SHP77 treated with DMSO at 0.1 percent for 48 hours (cell line): ENCODE data around the gene PSIP1.
A peak's percentile ranks its signal among the peaks of the same experiment; 100 is the strongest.
"Not testable (repeated sequence)": the region's sequence is repeated elsewhere in the genome, so short reads cannot be mapped to it uniquely, and the experiment has no call there.

Experiments
- DNase-seq: peaks from one replicate; lab custom pipeline; 2025; lab: John Stamatoyannopoulos, UW

The PSIP1 gene

GRCh38 chr9:15501803-15502202 is 9.0 kb downstream of the PSIP1 start:
- DNase-seq = no peak

GRCh38 chr9:15501179-15501578 is 9.6 kb downstream of the PSIP1 start:
- no peak for DNase-seq

- DNase-seq = no peak
These were observed 11.6 kb downstream of the PSIP1 start for GRCh38 chr9:15499139-15499538.

- no peak for DNase-seq
These were observed 12.3 kb downstream of the PSIP1 start for GRCh38 chr9:15498246-15498995.

GRCh38 chr9:15492485-15493150 is 18.2 kb downstream of the PSIP1 start:
- DNase-seq = no peak

GRCh38 chr9:15491950-15492349 is 18.8 kb downstream of the PSIP1 start:
- DNase-seq = no peak

GRCh38 chr9:15485836-15486666 is 24.7 kb downstream of the PSIP1 start:
- DNase-seq = no peak

- DNase-seq = no peak
These were observed 26.0 kb downstream of the PSIP1 start for GRCh38 chr9:15484802-15485201.

GRCh38 chr9:15482146-15482545 is 28.6 kb downstream of the PSIP1 start:
- DNase-seq = no peak

GRCh38 chr9:15480028-15480427 is 30.7 kb downstream of the PSIP1 start:
- no peak for DNase-seq

GRCh38 chr9:15475923-15476536 is 34.7 kb downstream of the PSIP1 start:
- DNase-seq = no peak

- DNase-seq = no peak
These were observed 40.9 kb downstream of the PSIP1 start for GRCh38 chr9:15469862-15470261.

GRCh38 chr9:15469406-15469805 is 41.4 kb downstream of the PSIP1 start:
- DNase-seq = peak; percentile 22

GRCh38 chr9:15468145-15468544 is 42.6 kb downstream of the PSIP1 start:
- peak; percentile 13 for DNase-seq

- no peak for DNase-seq
These were observed 49.2 kb downstream of the PSIP1 start for GRCh38 chr9:15461601-15462000.

- DNase-seq = no peak
These were observed 49.7 kb downstream of the PSIP1 start for GRCh38 chr9:15461056-15461455.

GRCh38 chr9:15453956-15454355 is 56.8 kb downstream of the PSIP1 start:
- no peak for DNase-seq

GRCh38 chr9:15444141-15444540 is 66.6 kb downstream of the PSIP1 start:
- no peak for DNase-seq

- DNase-seq = not testable (repeated sequence)
These were observed 68.5 kb downstream of the PSIP1 start for GRCh38 chr9:15442264-15442663.

GRCh38 chr9:15441841-15442240 is 68.9 kb downstream of the PSIP1 start:
- not testable (repeated sequence) for DNase-seq

- no peak for DNase-seq
These were observed 71.9 kb downstream of the PSIP1 start for GRCh38 chr9:15438891-15439290.

GRCh38 chr9:15433661-15434060 is 77.1 kb downstream of the PSIP1 start:
- no peak for DNase-seq
